Trophoblast cell (in vitro differentiated cells and primary cell): Measurements from ENCODE around the gene EXOC4.

Experiments used
- DNase-seq, 2 donors: peaks; one replicate each; pipeline ENCODE4 v3.0.0-alpha.2; 2016
- H2AFZ ChIP-seq: 2 replicates; pipeline ENCODE4 v1.6.1; 2013; ENCODE audit warnings: low read length, moderate library complexity, mild to moderate bottlenecking; ENCODE audit not compliant: insufficient read depth, poor library complexity
- H2AK5ac ChIP-seq: 2 replicates; pipeline ENCODE4 v1.6.1; 2013; ENCODE audit warnings: mild to moderate bottlenecking, low read length
- H2BK120ac ChIP-seq: 2 replicates; pipeline ENCODE4 v1.6.1; 2013; ENCODE audit warnings: low read length, mild to moderate bottlenecking, moderate library complexity; ENCODE audit not compliant: insufficient read depth, poor library complexity
- H2BK12ac ChIP-seq: 2 replicates; pipeline ENCODE4 v1.6.1; 2013; ENCODE audit warnings: mild to moderate bottlenecking, low read length, moderate library complexity
- H2BK5ac ChIP-seq: 2 replicates; pipeline ENCODE4 v1.6.1; 2013; ENCODE audit warnings: low read length, low read depth, moderate library complexity, mild to moderate bottlenecking; ENCODE audit not compliant: poor library complexity
- H3K14ac ChIP-seq: 2 replicates; pipeline ENCODE4 v1.6.1; 2013; ENCODE audit warnings: mild to moderate bottlenecking, low read length
- H3K18ac ChIP-seq: 2 replicates; pipeline ENCODE4 v1.6.1; 2013; ENCODE audit warnings: mild to moderate bottlenecking, low read length
- H3K23ac ChIP-seq: 2 replicates; pipeline ENCODE4 v1.6.1; 2013; ENCODE audit warnings: low read length
- H3K27ac ChIP-seq: 2 replicates; pipeline ENCODE4 v1.5.1; 2013; ENCODE audit warnings: low read depth, mild to moderate bottlenecking, inconsistent platforms, low read length, moderate library complexity
- H3K27me3 ChIP-seq: 2 replicates; pipeline ENCODE4 v1.6.1; 2013; ENCODE audit warnings: inconsistent platforms, mild to moderate bottlenecking, low read length, moderate library complexity; ENCODE audit not compliant: insufficient read depth
- H3K36me3 ChIP-seq, 2 experiments: 1 replicate in 1 of 2; 2 replicates in 1 of 2; pipeline ENCODE4 v1.6.1; 2013; ENCODE audit warnings: low read length in 2 of 2, mild to moderate bottlenecking in 2 of 2, moderate library complexity in 1 of 2; ENCODE audit not compliant: insufficient read depth in 2 of 2, control insufficient read depth in 1 of 2
- H3K4ac ChIP-seq: 2 replicates; pipeline ENCODE4 v1.6.1; 2013; ENCODE audit warnings: low read depth, mild to moderate bottlenecking, low read length, moderate library complexity
- H3K4me1 ChIP-seq, 2 experiments: 1 replicate in 1 of 2; 2 replicates in 1 of 2; pipeline ENCODE4 v1.6.1; 2013; ENCODE audit warnings: low read length in 2 of 2, mild to moderate bottlenecking in 2 of 2, moderate library complexity in 1 of 2; ENCODE audit not compliant: insufficient read depth in 2 of 2, control insufficient read depth in 1 of 2
- H3K4me2 ChIP-seq: 2 replicates; pipeline ENCODE4 v1.6.1; 2013; ENCODE audit warnings: inconsistent platforms, mild to moderate bottlenecking, low read length, moderate library complexity
- H3K4me3 ChIP-seq: 2 replicates; pipeline ENCODE4 v1.5.1; 2013; ENCODE audit warnings: mild to moderate bottlenecking, low read depth, low read length, inconsistent platforms
- H3K79me1 ChIP-seq: one replicate; pipeline ENCODE4 v1.6.1; 2013; ENCODE audit warnings: low read length
- H3K79me2 ChIP-seq: 2 replicates; pipeline ENCODE4 v1.6.1; 2013; ENCODE audit warnings: low read length, mild to moderate bottlenecking; ENCODE audit not compliant: control insufficient read depth, insufficient read depth, poor library complexity
- H3K9ac ChIP-seq: 2 replicates; pipeline ENCODE4 v1.6.1; 2013; ENCODE audit warnings: mild to moderate bottlenecking, low read length
- H3K9me3 ChIP-seq: 2 replicates; pipeline ENCODE4 v1.6.1; 2013; ENCODE audit warnings: low read depth, mild to moderate bottlenecking, control low read depth, inconsistent platforms, low read length; ENCODE audit not compliant: insufficient read depth
- H4K12ac ChIP-seq: 2 replicates; pipeline ENCODE4 v1.6.1; 2013; ENCODE audit warnings: low read depth, mild to moderate bottlenecking, low read length, moderate library complexity
- H4K8ac ChIP-seq: 2 replicates; pipeline ENCODE4 v1.6.1; 2013; ENCODE audit warnings: low read depth, mild to moderate bottlenecking, low read length, moderate library complexity
- H4K91ac ChIP-seq: one replicate; pipeline ENCODE4 v1.6.1; 2013; ENCODE audit warnings: low read depth, mild to moderate bottlenecking, low read length, moderate library complexity
- WGBS: extraction: QIAGEN DNeasy Blood & Tissue Kit; methylation state at CpG from one replicate; pipeline ENCODE4 v1.1.7; 2013; ENCODE audit warnings: missing lambda C conversion rate; ENCODE audit not compliant: insufficient read length, insufficient coverage; ENCODE audit errors: extremely low coverage; 5-methylcytosine and 5-hydroxymethylcytosine counted together

EXOC4 gene

DNA sequence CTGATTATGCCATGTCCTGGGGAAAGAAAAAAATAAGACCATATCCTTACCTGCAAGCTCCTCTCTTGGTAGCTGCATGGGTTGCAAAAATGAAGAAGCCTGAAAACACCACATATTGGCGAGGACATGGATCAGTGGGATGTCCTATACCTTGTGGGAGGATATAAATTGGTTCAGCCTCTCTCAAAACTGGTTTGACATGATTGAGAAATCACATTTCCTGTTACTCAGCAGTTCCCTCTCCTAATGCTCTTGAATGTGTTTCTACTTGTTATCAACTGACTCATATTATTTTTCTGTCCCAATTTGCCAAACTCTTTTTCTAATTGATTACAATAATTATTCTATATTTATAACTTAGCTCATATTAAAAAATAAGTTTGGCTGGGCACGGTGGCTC is 380.2 kb downstream of the EXOC4 start:
- H3K27ac ChIP-seq, result no peak overlapping the region
- peak; percentile 8 to 64 for DNase-seq
- H3K79me2 ChIP-seq, result no peaks in the 10 kb centered on the region
- no peaks in the 10 kb centered on the region for H3K27me3 ChIP-seq
- no peak overlapping the region for H3K23ac ChIP-seq
- no peak overlapping the region for H2BK120ac ChIP-seq
- no peak overlapping the region for H2BK12ac ChIP-seq
- no peak overlapping the region for H3K4me3 ChIP-seq
- H3K79me1 ChIP-seq, result no peaks in the 10 kb centered on the region
- no peak overlapping the region for H3K18ac ChIP-seq
- H3K14ac ChIP-seq, result no peak overlapping the region
- peaks cover 0 to 2% of the 10 kb centered on the region in 2 experiments for H3K4me1 ChIP-seq
- H2AK5ac ChIP-seq, result no peak overlapping the region
- no peak overlapping the region for H3K4ac ChIP-seq
- no peaks in the 10 kb centered on the region for H3K9me3 ChIP-seq
- H2AFZ ChIP-seq, result no peak overlapping the region
- H3K9ac ChIP-seq, result no peak overlapping the region
- H2BK5ac ChIP-seq, result no peak overlapping the region
- H4K8ac ChIP-seq, result no peak overlapping the region
- no peak overlapping the region for H4K12ac ChIP-seq
- no peaks in the 10 kb centered on the region for H3K36me3 ChIP-seq
- no peak overlapping the region for H4K91ac ChIP-seq
- no CpG with 5 or more reads among the region's 2 CpGs for WGBS
- H3K4me2 ChIP-seq, result no peak overlapping the region

- H3K79me1 ChIP-seq, result no peaks in the 10 kb centered on the region
- no peaks in the 10 kb centered on the region for H3K27me3 ChIP-seq
- H3K9ac ChIP-seq, result no peak overlapping the region
- DNase-seq, result no peak
- WGBS, result no CpG with 5 or more reads among the region's 1 CpG
- no peak overlapping the region for H3K27ac ChIP-seq
- no peak overlapping the region for H4K91ac ChIP-seq
- H3K14ac ChIP-seq, result no peak overlapping the region
- no peak overlapping the region for H2BK12ac ChIP-seq
- H3K18ac ChIP-seq, result no peak overlapping the region
- no peak overlapping the region for H2AK5ac ChIP-seq
- no peak overlapping the region for H4K12ac ChIP-seq
- no peak overlapping the region for H3K23ac ChIP-seq
- no peak overlapping the region for H2BK5ac ChIP-seq
- no peaks in the 10 kb centered on the region for H3K9me3 ChIP-seq
- no peak overlapping the region for H3K4me2 ChIP-seq
- no peak overlapping the region for H2AFZ ChIP-seq
- no peaks in the 10 kb centered on the region for H3K36me3 ChIP-seq
- no peak overlapping the region for H4K8ac ChIP-seq
- no peak overlapping the region for H2BK120ac ChIP-seq
- H3K4ac ChIP-seq, result no peak overlapping the region
- peaks cover 0 to 2% of the 10 kb centered on the region in 2 experiments for H3K4me1 ChIP-seq
- no peak overlapping the region for H3K4me3 ChIP-seq
- no peaks in the 10 kb centered on the region for H3K79me2 ChIP-seq
These were observed 382.7 kb downstream of the EXOC4 start for GRCh38 chr7:133635541-133635940.

DNA sequence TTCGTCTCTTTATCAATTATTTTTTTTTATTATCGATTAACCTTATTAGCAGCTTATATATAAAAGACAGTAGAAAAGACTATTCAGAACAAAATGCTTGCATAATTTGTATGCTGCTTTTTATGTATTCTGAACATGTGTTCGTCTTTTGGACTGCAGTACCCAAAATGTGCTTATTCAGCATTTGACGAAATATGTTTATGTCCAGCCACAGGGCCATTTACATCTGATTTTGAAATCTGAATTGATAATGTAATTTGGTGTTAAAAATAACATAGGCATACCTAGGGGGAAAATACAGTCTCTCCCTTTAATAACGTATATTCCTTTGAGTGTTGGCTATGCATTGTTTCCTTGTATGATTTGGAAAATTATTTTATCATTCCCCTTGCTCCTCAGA is 386.0 kb downstream of the EXOC4 start:
- H4K8ac ChIP-seq, result no peak overlapping the region
- H3K4me3 ChIP-seq, result no peak overlapping the region
- H4K12ac ChIP-seq, result no peak overlapping the region
- H3K23ac ChIP-seq, result no peak overlapping the region
- no peak overlapping the region for H3K4ac ChIP-seq
- H3K14ac ChIP-seq, result no peak overlapping the region
- H2AFZ ChIP-seq, result no peak overlapping the region
- no CpG with 5 or more reads among the region's 5 CpGs for WGBS
- no peak overlapping the region for H3K18ac ChIP-seq
- no peaks in the 10 kb centered on the region for H3K9me3 ChIP-seq
- H3K27ac ChIP-seq, result no peak overlapping the region
- no peak overlapping the region for H2AK5ac ChIP-seq
- no peak for DNase-seq
- no peaks in the 10 kb centered on the region for H3K79me1 ChIP-seq
- H3K36me3 ChIP-seq, result no peaks in the 10 kb centered on the region
- H3K4me2 ChIP-seq, result no peak overlapping the region
- no peak overlapping the region for H2BK120ac ChIP-seq
- no peak overlapping the region for H2BK5ac ChIP-seq
- no peaks in the 10 kb centered on the region for H3K79me2 ChIP-seq
- H4K91ac ChIP-seq, result no peak overlapping the region
- H3K27me3 ChIP-seq, result no peaks in the 10 kb centered on the region
- H3K9ac ChIP-seq, result no peak overlapping the region
- H2BK12ac ChIP-seq, result no peak overlapping the region
- H3K4me1 ChIP-seq, result no peaks in the 10 kb centered on the region

GRCh38 chr7:133641436-133641835 is 388.6 kb downstream of the EXOC4 start:
- H3K4me2 ChIP-seq, result no peak overlapping the region
- no peak overlapping the region for H3K9ac ChIP-seq
- no peaks in the 10 kb centered on the region for H3K4me1 ChIP-seq
- no peak overlapping the region for H2AK5ac ChIP-seq
- no CpG with 5 or more reads among the region's 2 CpGs for WGBS
- no peak overlapping the region for H2BK5ac ChIP-seq
- H4K8ac ChIP-seq, result no peak overlapping the region
- H2BK12ac ChIP-seq, result no peak overlapping the region
- H3K79me2 ChIP-seq, result no peaks in the 10 kb centered on the region
- H2BK120ac ChIP-seq, result no peak overlapping the region
- H4K91ac ChIP-seq, result no peak overlapping the region
- no peak overlapping the region for H3K14ac ChIP-seq
- H3K18ac ChIP-seq, result no peak overlapping the region
- no peaks in the 10 kb centered on the region for H3K9me3 ChIP-seq
- H3K27me3 ChIP-seq, result no peaks in the 10 kb centered on the region
- H4K12ac ChIP-seq, result no peak overlapping the region
- H3K27ac ChIP-seq, result no peak overlapping the region
- peaks cover 0 to 2% of the 10 kb centered on the region in 2 experiments for H3K36me3 ChIP-seq
- DNase-seq, result no peak
- H3K79me1 ChIP-seq, result no peaks in the 10 kb centered on the region
- no peak overlapping the region for H3K4me3 ChIP-seq
- no peak overlapping the region for H3K4ac ChIP-seq
- no peak overlapping the region for H2AFZ ChIP-seq
- H3K23ac ChIP-seq, result no peak overlapping the region
